AG04450 (cell line): ENCODE data around the gene GSG1. TPM values are rescaled to one million over a fixed set of nuclear protein-coding genes. Genes with fewer than 3 reads are reported as not detected.
"Not testable (repeated sequence)": the region's sequence is repeated elsewhere in the genome, so short reads cannot be mapped to it uniquely, and the experiment has no call there.

Experiments used
- CTCF ChIA-PET: fragments of 300-600, 350-600 bp; formaldehyde crosslinking; extraction: SDS; loops from one replicate; lab custom pipeline; 2022; ENCODE audit warnings: antibody characterized with exemption, inconsistent platforms; lab: Charles Lee
- POLR2A ChIA-PET: fragments of 350-600 bp; formaldehyde crosslinking; extraction: SDS; loops from one replicate; lab custom pipeline; 2021; ENCODE audit warnings: antibody characterized with exemption, inconsistent platforms; lab: Yijun Ruan, JAX
- DNase-seq: peaks from one replicate; pipeline ENCODE4 v3.0.0-alpha.2; 2011; ENCODE audit warnings: low read depth, low spot score
- H3K27ac ChIP-seq: one replicate; pipeline ENCODE4 v1.5.1; 2012; ENCODE audit warnings: low read depth, low read length, control low read depth
- H3K27me3 ChIP-seq: one replicate; pipeline ENCODE4 v1.6.0; 2012; ENCODE audit warnings: low read length; ENCODE audit not compliant: control insufficient read depth, insufficient read depth
- H3K4me3 ChIP-seq: 2 replicates; pipeline ENCODE4 v1.5.1; 2011; ENCODE audit warnings: mild to moderate bottlenecking, low read depth, low read length, control low read depth
- H3K9me3 ChIP-seq: 2 replicates; pipeline ENCODE4 v1.5.1; 2012; ENCODE audit warnings: low read length; ENCODE audit not compliant: control insufficient read depth, insufficient read depth
- CTCF ChIP-seq: IDR thresholded peaks from 2 replicates; pipeline ENCODE4 v1.5.1; 2011; ENCODE audit warnings: low read depth, low read length, control low read depth, inconsistent platforms
- polyA plus RNA-seq: library from polyadenylated mRNA; depleted of rRNA; stranded (reverse); fragments of >200 nt; gene quantifications from 2 replicates; pipeline ENCODE4 v1.2.3, GENCODE V29; 2011; rRNA removed

Gene GSG1
- polyA plus RNA-seq, 1 experiment: 1.6 TPM

GRCh38 chr12:13038491-13039161 lies 64.8 kb downstream of the GSG1 start:
- CTCF ChIA-PET: interaction anchor here (0.6 to 1.3 kb wide), 4 partner anchors 14 to 174 kb away, joined by 3 to 5 read pairs (median 4); no protein-coding TSS in a partner anchor
- POLR2A ChIA-PET: interaction anchor here (0.6 kb wide), 1 partner anchor 55 kb away, joined by 3 read pairs; no protein-coding TSS in a partner anchor
- Histone ChIP-seq H3K27ac (peak overlapping the region; percentile 47), H3K27me3 (no peaks in the 10 kb centered on the region), H3K9me3 (no peaks in the 10 kb centered on the region), H3K4me3 (no peak overlapping the region)
- TF ChIP-seq CTCF: no peak
- DNase-seq: peak; percentile 47

GRCh38 chr12:13036881-13037280 lies 66.6 kb downstream of the GSG1 start:
- CTCF ChIA-PET: interaction anchor here (0.8 kb wide), 1 partner anchor 175 kb away, joined by 5 read pairs; no protein-coding TSS in a partner anchor
- H3K4me3 ChIP-seq: no peak overlapping the region
- DNase-seq: peak; percentile 7
- no peaks in the 10 kb centered on the region for H3K27me3 ChIP-seq
- no peaks in the 10 kb centered on the region for H3K9me3 ChIP-seq
- TF ChIP-seq CTCF: no peak
- POLR2A ChIA-PET: no interaction called here
- H3K27ac ChIP-seq: no peak overlapping the region

DNA sequence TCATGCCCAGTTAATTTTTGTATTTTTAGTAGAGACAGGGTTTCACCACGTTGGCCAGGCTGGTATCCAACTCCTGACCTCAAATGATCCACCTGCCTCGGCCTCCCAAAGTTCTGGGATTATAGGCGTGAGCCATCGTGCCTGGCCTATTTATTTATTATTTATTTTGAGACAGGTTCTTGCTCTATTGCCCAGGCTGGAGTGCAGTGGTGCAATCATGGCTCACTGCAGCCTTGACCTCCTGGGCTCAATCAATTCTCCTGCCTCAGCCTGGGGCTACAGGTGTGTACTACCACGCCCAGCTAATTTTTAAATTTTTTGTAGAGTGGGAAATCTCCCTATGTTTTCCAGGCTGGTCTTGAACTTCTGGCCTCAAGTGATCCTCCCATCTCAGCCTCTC lies 68.1 kb downstream of the GSG1 start:
- H3K4me3 ChIP-seq, H3K27me3 ChIP-seq, H3K9me3 ChIP-seq, H3K27ac ChIP-seq, POLR2A ChIA-PET, DNase-seq: not testable (repeated sequence)
- CTCF ChIA-PET: interaction anchor here (0.9 to 1.0 kb wide), 2 partner anchors 177 to 220 kb away, joined by 5 read pairs; no protein-coding TSS in a partner anchor

Other genes starting within 250 kb of the GSG1 start
- gene GPRC5A, start 212.1 kb downstream of the GSG1 start, polyA plus RNA-seq: 117 and 118 TPM in 2 replicates
- not detected in 2 replicates for gene GPRC5D, start 151.5 kb downstream of the GSG1 start, polyA plus RNA-seq
- 57.7 and 76.3 TPM in 2 replicates for gene HEBP1, start 103.4 kb downstream of the GSG1 start, polyA plus RNA-seq
- gene FAM234B, start 59.3 kb downstream of the GSG1 start, polyA plus RNA-seq: 6.1 and 7.3 TPM in 2 replicates
- 209 and 257 TPM in 2 replicates for gene EMP1, start 93.1 kb upstream of the GSG1 start, polyA plus RNA-seq